CD1c-positive myeloid dendritic cell (primary cell): ENCODE results near the gene DDX28.

Experiments
- DNase-seq: peaks from one replicate; pipeline ENCODE4 v3.0.0-alpha.2; 2016; ENCODE audit errors: extremely low spot score

DDX28 gene, protein sequence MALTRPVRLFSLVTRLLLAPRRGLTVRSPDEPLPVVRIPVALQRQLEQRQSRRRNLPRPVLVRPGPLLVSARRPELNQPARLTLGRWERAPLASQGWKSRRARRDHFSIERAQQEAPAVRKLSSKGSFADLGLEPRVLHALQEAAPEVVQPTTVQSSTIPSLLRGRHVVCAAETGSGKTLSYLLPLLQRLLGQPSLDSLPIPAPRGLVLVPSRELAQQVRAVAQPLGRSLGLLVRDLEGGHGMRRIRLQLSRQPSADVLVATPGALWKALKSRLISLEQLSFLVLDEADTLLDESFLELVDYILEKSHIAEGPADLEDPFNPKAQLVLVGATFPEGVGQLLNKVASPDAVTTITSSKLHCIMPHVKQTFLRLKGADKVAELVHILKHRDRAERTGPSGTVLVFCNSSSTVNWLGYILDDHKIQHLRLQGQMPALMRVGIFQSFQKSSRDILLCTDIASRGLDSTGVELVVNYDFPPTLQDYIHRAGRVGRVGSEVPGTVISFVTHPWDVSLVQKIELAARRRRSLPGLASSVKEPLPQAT

DNA sequence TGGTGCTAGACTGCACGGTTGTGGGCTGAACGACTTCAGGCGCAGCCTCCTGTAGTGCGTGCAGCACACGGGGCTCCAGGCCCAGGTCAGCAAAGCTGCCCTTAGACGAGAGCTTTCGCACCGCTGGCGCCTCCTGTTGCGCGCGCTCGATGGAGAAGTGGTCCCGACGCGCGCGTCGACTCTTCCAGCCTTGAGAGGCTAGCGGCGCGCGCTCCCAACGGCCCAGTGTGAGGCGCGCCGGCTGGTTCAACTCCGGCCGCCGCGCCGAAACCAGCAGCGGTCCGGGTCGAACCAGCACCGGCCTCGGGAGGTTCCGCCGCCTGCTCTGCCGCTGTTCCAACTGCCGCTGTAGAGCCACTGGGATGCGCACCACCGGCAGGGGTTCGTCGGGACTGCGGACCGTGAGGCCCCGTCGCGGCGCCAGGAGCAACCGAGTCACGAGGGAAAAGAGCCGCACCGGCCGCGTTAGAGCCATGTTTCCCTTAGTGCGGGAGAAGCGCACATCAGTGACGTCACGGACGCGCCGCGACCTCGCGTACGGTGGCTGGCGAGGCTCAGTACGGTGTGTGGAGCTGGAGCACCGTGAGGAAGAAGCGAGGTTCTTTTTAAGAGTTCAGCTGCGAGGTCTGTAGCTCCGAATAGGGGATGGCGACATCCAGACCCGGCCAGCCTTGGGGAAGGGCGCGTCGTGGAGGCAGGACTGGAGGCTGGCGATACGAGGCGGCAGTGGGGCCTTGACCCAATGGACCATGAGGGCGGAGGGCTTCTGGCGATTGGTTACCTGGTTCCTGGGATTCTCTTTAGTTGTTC, at the start of gene DDX28, which contains the start of gene DUS2:
DDX28 (minus strand) TSS at position 505 of the 810 bp plus-strand sequence; CDS start at position 475, 30 bp downstream.
DUS2 (plus strand) TSS at position 557 of the 810 bp plus-strand sequence. CDS start 14,740 bp downstream, outside the sequence.
- peak; percentile 97 for DNase-seq

DNA sequence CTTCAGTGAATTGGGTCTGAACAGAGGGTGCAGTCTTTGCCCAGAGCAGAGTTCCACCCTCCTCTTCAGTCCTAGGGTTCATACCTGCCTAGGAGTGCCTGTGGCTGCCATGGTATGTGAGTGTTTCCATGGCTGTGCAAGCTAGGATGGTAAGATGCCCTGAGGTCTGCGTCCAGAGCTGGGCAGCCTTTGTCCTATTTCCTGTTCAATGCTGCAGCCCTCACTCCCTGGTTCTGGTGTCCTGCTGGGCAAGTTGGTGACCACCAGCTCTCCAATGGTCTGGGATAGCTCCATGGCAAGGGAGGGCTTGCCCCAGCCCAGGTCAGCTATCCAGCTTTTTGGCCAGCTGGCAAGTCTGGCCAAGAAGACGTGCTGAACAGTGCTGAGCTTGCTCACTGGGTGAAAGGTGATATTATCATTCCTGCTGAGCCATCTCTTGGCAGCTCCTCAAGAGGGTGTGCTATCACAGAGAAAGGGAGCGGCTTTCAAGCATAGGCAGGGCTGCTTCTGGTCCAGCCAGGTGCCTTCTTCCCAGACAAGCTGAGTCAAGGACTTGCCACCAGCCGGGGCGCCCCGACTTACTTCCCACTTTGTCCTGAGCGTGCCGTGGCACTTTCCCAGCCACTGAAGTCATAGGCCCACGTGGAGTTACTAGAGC, 49.1 kb upstream of the DDX28 start:
- no peak for DNase-seq

DNA sequence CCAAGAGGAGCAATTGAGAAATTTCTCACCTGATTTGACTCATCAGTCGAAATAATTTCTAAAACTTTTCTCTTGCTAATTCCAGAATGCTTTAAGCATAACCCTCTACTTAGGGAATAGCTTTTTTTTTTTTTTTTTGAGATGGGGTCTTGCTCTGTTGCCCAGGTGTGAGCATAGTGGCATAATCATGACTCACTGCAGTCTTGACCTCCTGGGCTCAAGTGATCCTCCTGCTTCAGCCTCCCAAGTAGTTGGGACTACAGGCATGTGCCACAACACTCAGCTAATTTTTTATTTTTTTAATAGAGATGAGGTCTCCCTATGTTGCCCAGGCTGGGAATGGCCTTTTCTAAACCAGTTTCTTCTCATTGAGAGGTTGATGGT, 48.5 kb upstream of the DDX28 start:
- DNase-seq = no peak

DNA sequence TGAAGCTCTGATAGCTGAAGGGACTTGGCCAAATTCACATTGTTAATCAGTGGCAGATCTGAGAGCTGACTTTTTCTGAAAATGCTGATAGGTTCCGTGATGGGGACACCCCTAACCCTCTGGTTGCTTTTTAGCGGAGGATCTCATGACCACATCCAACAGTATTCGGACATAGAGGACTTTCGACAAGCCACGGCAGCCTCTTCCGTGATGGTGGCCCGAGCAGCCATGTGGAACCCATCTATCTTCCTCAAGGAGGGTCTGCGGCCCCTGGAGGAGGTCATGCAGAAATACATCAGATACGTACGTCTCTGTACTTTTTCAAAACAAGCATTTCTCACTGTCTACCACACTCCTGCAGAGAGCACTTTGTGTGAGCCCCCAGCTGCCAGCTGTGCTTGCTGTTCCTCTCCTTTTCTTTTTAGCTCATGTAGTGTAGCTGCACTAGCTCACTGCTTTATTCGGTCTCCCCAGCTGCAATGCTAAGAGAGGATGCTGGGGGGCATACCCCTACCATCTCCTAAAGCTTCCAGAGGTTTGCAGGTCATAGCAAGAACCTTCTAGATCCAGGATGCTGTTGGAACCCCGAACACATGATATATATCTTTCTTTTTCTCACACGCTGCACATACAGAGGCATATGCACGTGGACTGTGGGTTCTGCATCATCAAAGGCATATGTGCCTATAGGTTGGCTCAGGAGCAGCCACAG, 47.9 kb upstream of the DDX28 start:
- DNase-seq = no peak

DNA sequence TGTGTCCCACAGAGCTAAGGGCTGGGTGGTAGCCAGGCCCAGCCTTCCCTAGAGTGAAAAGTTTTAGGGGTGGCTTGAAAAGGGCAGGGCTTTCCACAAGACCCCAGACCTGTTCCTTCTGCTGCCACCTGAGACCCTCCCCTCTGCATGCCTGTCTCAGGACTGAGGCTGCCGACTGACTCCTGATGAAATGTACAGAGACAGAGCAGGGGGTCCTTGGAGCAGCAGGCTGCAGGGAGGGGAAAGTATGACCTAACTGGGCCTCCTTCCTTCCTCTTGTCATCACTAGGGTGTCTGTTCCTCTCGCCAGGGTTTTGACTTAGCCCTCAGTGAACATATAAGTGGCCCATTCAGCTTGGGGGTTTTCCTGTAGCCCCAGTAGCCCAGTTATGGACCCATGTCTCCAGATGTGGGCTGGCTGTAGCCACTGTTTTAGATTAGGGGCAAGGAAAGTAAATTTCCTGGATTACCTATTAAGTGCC, 47.3 kb upstream of the DDX28 start:
- DNase-seq = no peak

DNA sequence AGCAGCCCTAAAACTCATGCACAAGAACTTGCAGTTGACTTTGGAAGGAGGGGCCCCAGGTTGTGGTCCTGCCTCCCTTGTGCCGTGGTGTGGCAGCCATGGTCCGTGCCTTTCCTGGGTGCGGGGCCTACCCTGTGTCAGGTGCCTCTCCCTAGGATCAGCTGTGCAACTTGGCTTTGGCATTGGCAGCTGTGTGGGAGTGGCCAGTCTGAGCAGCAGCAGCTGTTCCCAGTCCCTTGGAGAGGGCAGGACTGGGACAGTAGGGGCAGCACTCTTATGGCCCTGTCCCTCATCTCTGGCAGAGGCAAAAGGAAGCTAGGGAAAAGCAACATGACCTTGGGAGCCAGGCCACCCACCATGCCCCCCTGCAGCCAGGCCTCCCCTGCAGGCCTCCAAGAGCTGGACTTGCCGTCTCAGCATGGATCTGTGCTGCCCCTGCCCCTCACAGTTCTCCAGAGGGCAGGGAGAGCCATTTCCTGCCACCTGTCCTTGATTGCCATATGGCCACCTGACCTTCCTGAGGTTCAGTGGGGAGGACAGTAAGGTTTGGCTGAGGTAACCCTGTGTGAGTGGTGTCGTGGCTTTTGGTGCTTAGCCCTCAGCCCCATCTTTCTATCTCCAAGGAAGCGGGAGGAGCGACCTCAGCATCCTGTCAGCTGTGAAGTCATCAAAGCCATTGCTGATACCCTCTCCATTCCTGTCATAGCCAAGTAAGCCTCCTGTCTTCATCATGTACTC, 46.6 kb upstream of the DDX28 start:
- DNase-seq = no peak

DNA sequence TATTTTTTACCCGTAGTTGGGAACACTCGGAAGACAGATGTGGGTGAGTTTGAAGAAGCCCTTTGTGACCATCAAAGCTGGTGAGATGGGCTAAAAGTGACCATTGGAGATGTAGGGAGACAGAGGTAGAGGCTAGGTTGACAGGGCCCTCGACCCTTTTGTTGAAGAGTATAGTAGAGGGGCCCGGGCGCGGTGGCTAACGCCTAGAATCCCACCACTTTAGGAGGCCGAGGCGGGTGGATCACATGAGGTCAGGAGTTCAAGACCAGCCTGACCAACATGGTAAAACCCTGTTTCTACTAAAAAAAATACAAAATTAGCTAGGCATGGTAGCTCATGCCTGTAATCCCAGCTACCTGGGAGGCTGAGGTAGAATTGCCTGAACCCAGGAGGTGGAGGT, 45.9 kb upstream of the DDX28 start:
- DNase-seq = no peak

DNA sequence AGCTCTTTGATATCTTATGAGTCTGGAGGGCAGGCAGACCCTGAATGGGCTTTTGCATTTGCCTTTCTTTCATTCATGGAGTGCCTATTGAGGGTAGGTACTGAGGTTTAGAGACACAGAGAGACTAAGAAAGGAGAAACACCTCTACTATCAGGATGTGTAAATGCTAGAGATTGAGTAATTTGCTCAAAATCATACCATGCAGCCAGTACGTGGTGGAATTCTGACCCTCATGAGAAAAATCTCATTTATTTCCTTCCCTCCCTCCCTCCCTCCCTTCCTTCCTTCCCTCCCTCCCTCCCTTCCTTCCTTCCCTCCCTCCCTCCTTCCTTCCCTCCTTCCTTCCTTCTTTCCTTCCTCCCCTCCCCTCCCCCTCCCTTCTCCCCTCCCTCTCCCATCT, 43.7 kb upstream of the DDX28 start:
- no peak for DNase-seq

DNA sequence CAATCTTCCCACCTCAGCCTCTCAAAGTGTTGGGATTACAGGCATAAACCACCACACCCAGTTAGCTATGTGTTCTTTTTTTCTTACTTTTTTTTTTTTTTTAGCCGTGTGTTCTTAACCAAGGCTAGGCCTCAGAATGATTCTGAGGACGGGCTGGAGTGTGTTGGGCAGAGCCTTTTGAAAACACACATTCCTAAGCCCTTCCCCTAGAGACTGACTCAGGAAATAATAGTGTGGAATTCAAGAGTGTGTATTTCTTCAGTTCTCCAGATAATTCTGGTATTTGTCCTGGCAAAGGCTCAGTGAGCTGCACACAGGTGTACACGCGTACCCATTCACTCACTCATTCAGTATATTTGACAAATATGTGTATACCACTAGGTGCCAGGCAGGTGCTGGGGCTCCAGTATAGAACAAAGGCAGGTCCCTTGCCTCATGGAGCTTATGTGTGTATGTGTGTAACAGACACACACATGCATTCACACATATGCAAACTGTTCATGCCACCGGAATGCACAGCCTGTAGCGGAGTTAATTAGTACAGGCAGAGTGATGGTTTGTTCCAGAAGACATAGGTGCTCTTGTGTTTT, 42.8 kb upstream of the DDX28 start:
- DNase-seq = no peak

DNA sequence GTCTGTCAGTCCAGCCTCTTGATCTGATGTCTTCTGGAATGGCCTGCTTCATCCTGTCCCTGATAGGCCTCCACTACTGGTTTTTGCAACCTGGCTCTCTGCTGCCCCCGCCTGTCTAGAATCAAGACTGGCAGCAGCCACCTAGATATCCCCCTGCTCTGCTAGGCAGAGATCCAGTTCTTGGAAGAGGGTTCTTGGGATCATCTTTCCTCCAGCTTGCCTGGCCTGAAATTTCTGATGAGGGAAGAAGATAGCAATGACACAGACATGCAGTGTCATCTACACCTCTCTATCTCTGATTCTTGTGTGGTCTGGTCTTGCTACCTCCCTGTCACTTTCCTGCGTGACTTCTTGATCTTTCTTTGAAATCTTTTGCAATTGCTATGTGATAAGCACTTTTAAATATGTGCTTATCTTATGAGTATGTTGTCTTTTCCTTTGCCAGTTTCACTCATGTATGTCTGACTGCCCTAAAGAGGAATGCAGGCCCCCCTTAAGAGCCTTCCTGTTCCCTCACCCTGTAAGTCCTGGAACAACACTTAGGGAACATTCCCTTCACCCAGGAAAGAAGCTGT, 41.8 kb upstream of the DDX28 start:
- DNase-seq = peak; percentile 73

DNA sequence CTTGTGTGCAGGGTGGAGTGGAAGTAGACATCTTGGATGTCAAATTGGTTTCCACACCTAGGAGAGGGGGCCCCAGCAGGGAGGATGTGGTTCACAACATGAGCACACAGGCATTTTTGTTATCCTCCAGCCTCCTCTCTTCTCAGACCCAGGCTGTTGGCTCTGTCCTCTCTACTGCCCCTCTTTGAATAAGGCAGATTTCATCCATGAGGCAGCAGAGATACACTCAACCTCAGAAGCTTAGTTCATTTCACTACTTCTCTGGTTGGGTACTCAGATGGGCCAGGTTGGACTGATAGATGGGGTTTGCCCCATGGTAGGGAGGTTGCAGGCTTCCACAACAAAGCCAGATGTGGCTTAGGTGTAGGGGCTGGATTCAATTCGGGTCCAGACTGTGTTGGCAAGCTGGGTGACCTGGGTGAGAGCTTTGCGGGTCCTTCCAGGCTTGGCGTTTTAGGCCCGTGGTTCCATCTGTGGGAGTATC, 39.9 kb upstream of the DDX28 start:
- no peak for DNase-seq

DNA sequence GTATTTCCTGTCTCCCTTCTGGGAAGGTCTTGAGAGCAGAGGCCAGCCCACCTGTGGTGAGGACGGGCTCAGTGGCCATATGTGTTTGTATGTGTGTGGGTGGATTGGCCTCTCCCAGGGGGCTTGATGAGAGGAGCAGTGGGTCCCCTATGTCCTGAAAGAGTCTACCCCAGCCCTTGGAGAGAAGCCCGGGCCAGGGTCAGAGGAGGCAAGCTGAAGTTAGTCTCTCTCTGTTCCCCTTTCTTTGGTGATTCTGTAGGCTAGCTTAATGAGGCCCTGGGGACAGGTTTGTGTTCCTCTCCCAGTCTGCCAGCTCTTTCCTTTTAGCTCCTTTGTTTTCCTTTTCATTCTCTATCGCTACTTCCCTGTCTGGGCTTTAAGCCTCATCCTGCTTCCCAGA, 38.4 kb upstream of the DDX28 start:
- peak; percentile 30 for DNase-seq

DNA sequence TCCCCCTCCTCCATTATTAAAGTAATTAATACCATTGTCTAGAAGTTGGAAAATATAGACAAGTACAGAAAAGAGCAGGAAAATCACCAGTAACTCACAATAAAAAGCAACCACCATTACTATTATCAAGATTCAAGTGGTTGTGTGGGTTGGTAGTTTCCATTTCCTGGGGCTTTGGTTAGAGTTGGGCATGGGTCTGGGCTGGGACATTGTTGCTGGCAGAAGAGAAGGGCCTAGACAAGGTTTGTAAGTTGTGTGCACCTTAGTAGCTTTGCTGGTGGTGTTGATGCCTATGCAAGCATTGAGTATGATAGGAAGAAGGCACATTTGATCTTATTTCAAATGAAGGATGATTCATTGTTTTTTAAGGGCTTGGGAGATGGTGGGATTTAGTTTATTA, 36.8 kb upstream of the DDX28 start:
- DNase-seq = no peak

DNA sequence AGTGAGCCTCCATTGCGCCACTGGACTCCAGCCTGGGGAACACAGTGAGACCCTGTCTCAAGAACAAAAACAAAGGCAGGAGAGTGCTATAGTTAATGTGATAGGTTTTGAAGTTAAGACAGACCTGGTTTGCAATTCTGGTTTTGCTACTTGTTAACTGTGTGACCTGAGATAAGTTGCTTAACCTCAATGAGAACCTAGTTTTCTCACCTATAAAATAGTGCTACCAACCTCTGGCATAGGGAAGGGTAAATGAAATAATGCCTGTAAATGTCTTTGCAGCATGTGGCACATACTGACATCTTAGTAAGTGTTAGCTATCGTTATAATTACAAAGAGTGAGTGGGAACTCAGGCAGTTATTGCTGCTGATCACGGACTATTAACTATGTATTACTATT, 32.4 kb upstream of the DDX28 start:
- no peak for DNase-seq

DNA sequence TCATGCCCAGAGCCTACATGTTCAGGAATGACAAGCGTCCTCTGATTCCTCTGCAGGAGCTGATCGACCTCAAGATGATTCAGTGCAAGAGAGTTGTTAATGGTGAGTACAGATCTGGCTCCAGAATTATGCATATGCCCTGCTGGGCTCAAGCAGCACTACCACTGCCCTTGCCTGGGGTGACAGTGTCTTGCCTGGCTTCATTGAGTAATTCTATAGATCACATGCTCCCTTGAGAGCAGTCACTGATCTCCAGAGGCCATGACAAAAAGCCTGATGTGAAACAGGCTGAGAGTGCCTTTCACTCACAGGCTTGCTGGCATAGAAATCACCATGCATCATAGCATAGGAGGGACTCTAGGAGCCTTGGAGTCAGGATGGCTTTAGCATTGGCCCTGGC, 26.4 kb upstream of the DDX28 start:
- peak; percentile 23 for DNase-seq

DNA sequence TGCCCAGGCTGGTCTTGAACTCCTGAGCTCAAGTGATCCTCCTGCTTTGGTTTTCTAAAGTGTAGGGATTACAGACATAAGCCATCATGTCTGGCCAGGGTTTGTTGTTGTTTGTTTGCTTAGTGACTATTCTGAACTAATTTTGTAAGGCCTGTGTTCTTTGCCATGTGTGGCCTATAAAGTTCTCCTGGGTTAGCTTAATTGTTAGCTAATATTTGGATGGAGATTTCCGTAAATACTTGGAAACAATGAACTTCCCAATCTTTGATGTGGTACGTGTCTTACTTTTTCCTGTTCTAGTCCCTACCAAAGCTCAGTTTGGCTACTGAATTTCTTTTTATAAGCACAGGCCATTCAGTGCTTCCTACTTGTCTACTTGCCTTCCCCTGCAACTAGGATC, 25.0 kb upstream of the DDX28 start:
- no peak for DNase-seq

DNA sequence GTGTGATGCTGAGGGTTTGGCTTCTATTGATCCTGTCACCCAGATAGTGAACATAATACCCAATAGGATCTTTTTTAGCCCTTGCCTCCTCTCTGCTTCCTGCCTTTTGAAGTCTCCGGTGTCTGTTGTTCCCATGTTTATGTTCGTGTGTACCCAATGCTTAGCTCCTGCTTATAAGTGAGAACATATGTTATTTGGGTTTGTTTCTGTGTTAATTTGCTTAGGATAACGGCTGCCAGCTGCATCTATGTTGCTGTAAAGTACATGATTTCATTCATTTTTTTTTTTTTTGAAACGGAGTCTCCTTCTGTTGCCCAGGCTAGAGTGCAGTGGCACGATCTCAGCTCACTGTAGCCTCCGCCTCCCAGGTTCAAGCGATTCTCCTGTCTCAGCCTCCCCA, 23.1 kb upstream of the DDX28 start:
- no peak for DNase-seq

DNA sequence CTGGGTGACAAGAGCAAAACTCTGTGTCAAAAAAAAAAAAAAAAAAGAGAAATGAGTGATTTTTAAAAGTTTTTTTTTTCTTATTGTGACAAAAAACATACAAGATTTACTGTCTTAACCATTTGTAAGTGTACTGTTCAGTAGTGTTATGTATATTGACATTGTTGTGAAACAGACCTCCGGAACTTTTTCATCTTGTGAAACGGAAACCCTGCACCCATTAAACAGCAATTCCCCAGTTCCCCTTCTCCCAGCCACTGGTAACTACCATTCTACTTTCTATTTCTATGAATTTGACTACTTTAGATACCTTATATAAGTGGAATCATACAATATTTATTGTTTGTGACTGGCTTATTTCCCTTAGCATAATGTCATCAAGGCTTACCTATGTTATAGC, 18.8 kb upstream of the DDX28 start:
- peak; percentile 42 for DNase-seq

DNA sequence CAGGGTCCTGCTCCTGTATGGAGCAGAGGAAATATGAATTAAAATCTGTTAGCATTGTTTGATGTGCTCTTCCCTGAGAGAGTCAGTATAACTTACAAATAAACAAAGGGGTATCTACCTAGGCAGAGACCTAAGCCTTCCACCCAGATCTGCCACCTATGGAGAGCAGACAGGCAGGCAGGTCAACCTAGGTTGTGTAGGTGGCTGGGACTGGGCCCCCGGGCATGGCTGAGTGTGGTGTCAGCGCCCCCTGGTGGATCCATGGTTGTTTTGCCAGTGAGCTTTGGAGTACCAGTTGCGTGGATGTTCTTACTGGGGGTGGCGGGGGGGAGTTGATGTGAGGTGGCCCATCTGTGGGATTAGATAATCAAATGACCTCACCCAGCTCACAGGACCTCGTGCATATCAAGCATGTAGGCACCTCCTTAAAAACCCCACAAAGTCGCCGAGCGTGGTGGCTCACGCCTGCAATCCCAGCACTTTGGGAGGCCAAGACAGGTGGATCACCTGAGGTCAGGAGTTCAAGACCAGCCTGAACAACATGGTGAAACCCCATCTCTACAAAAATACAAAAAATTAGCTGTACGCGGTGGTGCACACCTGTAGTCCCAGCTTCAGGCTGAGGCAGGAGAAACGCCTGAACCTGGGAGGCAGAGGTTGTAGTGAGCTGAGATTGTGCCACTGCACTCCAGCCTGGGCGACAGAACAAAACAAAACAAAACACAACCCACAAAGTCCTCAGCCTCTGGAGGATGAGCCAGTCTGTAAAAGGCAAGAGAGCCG, 17.7 kb upstream of the DDX28 start:
- peak; percentile 85 for DNase-seq
